IPS-20b (cell line): ENCODE data around the gene SCD.
"Not testable (repeated sequence)": the region's sequence is repeated elsewhere in the genome, so short reads cannot be mapped to it uniquely, and the experiment has no call there.

Experiments used
- H3K27ac ChIP-seq: one replicate; pipeline ENCODE4 v1.5.1; 2013; ENCODE audit warnings: low read length
- H3K27me3 ChIP-seq: 2 replicates; pipeline ENCODE4 v1.6.1; 2013; ENCODE audit warnings: mild to moderate bottlenecking, low read length, inconsistent platforms; ENCODE audit not compliant: insufficient read depth
- H3K36me3 ChIP-seq: 2 replicates; pipeline ENCODE4 v1.6.1; 2013; ENCODE audit warnings: low read depth, mild to moderate bottlenecking, inconsistent platforms, low read length, moderate library complexity; ENCODE audit not compliant: insufficient read depth
- H3K4me1 ChIP-seq: 2 replicates; pipeline ENCODE4 v1.6.1; 2013; ENCODE audit warnings: mild to moderate bottlenecking, control low read depth, inconsistent platforms, low read length, moderate library complexity; ENCODE audit not compliant: insufficient read depth
- H3K4me3 ChIP-seq: 2 replicates; pipeline ENCODE4 v1.5.1; 2013; ENCODE audit warnings: mild to moderate bottlenecking, low read length, inconsistent platforms
- H3K9ac ChIP-seq: 2 replicates; pipeline ENCODE4 v1.6.1; 2013; ENCODE audit warnings: low read depth, mild to moderate bottlenecking, inconsistent platforms, low read length, moderate library complexity
- H3K9me3 ChIP-seq: 2 replicates; pipeline ENCODE4 v1.6.1; 2013; ENCODE audit warnings: mild to moderate bottlenecking, low read depth, low read length, inconsistent platforms; ENCODE audit not compliant: insufficient read depth

SCD gene

GRCh38 chr10:100368721-100369120, 21.7 kb downstream of the SCD start:
- Histone ChIP-seq H3K4me3 (no peak overlapping the region), H3K27me3 (no peaks in the 10 kb centered on the region), H3K27ac (no peak overlapping the region), H3K9ac (no peak overlapping the region), H3K36me3 (peaks cover 9% of the 10 kb centered on the region; the same call in 1 of the 2 replicates), H3K9me3 (no peaks in the 10 kb centered on the region), H3K4me1 (peaks cover 25% of the 10 kb centered on the region)

GRCh38 chr10:100370714-100371481, 23.9 kb downstream of the SCD start:
- Histone ChIP-seq H3K27ac (peak overlapping the region; percentile 63), H3K4me3 (peak overlapping the region; percentile 25; the same call in 1 of the 2 replicates), H3K9ac (peak overlapping the region; percentile 38; the same call in 1 of the 2 replicates), H3K36me3 (no peaks in the 10 kb centered on the region), H3K4me1 (peaks cover 26% of the 10 kb centered on the region), H3K9me3 (no peaks in the 10 kb centered on the region), H3K27me3 (no peaks in the 10 kb centered on the region)

- peaks cover 26% of the 10 kb centered on the region for H3K4me1 ChIP-seq
- H3K27ac ChIP-seq, result peak overlapping the region; percentile 63
- H3K9ac ChIP-seq, result peak overlapping the region; percentile 38; the same call in 1 of the 2 replicates
- no peaks in the 10 kb centered on the region for H3K9me3 ChIP-seq
- no peaks in the 10 kb centered on the region for H3K27me3 ChIP-seq
- H3K4me3 ChIP-seq, result peak overlapping the region; percentile 25; the same call in 1 of the 2 replicates
- no peaks in the 10 kb centered on the region for H3K36me3 ChIP-seq
Observed at GRCh38 chr10:100371482-100372027, 24.5 kb downstream of the SCD start.

GRCh38 chr10:100372415-100373297, 25.6 kb downstream of the SCD start:
- peaks cover 26% of the 10 kb centered on the region for H3K4me1 ChIP-seq
- H3K27ac ChIP-seq, result peak overlapping the region; percentile 65
- no peaks in the 10 kb centered on the region for H3K9me3 ChIP-seq
- H3K4me3 ChIP-seq, result peak overlapping the region; percentile 95
- no peaks in the 10 kb centered on the region for H3K36me3 ChIP-seq
- no peaks in the 10 kb centered on the region for H3K27me3 ChIP-seq
- peak overlapping the region; percentile 82; the same call in 1 of the 2 replicates for H3K9ac ChIP-seq

GRCh38 chr10:100373298-100374199, 26.5 kb downstream of the SCD start:
- Histone ChIP-seq H3K27ac (peak overlapping the region; percentile 99), H3K4me3 (peak overlapping the region; percentile 95), H3K9me3 (no peaks in the 10 kb centered on the region), H3K9ac (peak overlapping the region; percentile 99), H3K4me1 (peaks cover 26% of the 10 kb centered on the region), H3K36me3 (no peaks in the 10 kb centered on the region), H3K27me3 (no peaks in the 10 kb centered on the region)

GRCh38 chr10:100374200-100374655, 27.2 kb downstream of the SCD start:
- no peaks in the 10 kb centered on the region for H3K36me3 ChIP-seq
- no peaks in the 10 kb centered on the region for H3K27me3 ChIP-seq
- H3K9ac ChIP-seq, result peak overlapping the region; percentile 99
- H3K4me3 ChIP-seq, result peak overlapping the region; percentile 95
- H3K4me1 ChIP-seq, result peaks cover 26% of the 10 kb centered on the region
- H3K9me3 ChIP-seq, result no peaks in the 10 kb centered on the region
- peak overlapping the region; percentile 99 for H3K27ac ChIP-seq

GRCh38 chr10:100374677-100375353, 27.8 kb downstream of the SCD start:
- Histone ChIP-seq H3K4me1 (peaks cover 26% of the 10 kb centered on the region), H3K4me3 (peak overlapping the region; percentile 95), H3K9ac (peak overlapping the region; percentile 99; the same call in 1 of the 2 replicates), H3K27ac (peak overlapping the region; percentile 99)
- not testable (repeated sequence) for H3K36me3 ChIP-seq, H3K9me3 ChIP-seq, H3K27me3 ChIP-seq

GRCh38 chr10:100376656-100377055, 29.6 kb downstream of the SCD start:
- H3K27ac ChIP-seq, H3K4me3 ChIP-seq, H3K9me3 ChIP-seq, H3K9ac ChIP-seq, H3K27me3 ChIP-seq: not testable (repeated sequence)
- Histone ChIP-seq H3K36me3 (peaks cover 14% of the 10 kb centered on the region; the same call in 1 of the 2 replicates), H3K4me1 (peaks cover 12% of the 10 kb centered on the region; the same call in 1 of the 2 replicates)

GRCh38 chr10:100377830-100378229, 30.8 kb downstream of the SCD start:
- Histone ChIP-seq H3K4me1 (peaks cover 4% of the 10 kb centered on the region; the same call in 1 of the 2 replicates), H3K9ac (no peak overlapping the region), H3K9me3 (no peaks in the 10 kb centered on the region), H3K4me3 (no peak overlapping the region), H3K36me3 (peaks cover 24% of the 10 kb centered on the region; the same call in 1 of the 2 replicates), H3K27ac (no peak overlapping the region), H3K27me3 (no peaks in the 10 kb centered on the region)

GRCh38 chr10:100380400-100380799, 33.4 kb downstream of the SCD start:
- no peak overlapping the region for H3K9ac ChIP-seq
- no peaks in the 10 kb centered on the region for H3K9me3 ChIP-seq
- H3K27ac ChIP-seq, result no peak overlapping the region
- no peak overlapping the region for H3K4me3 ChIP-seq
- no peaks in the 10 kb centered on the region; the same call in 1 of the 2 replicates for H3K4me1 ChIP-seq
- H3K27me3 ChIP-seq, result no peaks in the 10 kb centered on the region
- H3K36me3 ChIP-seq, result peaks cover 31% of the 10 kb centered on the region; the same call in 1 of the 2 replicates
